Osteoblast (primary cell): ENCODE results near the gene CGREF1. TPM values are rescaled to one million over a fixed set of nuclear protein-coding genes. Genes with fewer than 3 reads are reported as not detected.

Source experiments
- DNase-seq: peaks from one replicate; pipeline ENCODE4 v3.0.0; 2011; ENCODE audit warnings: low spot score, mixed read lengths; ENCODE audit not compliant: insufficient read length; ENCODE audit errors: missing footprints
- H2AFZ ChIP-seq: 2 replicates; pipeline ENCODE4 v1.6.0; 2011; ENCODE audit warnings: mild to moderate bottlenecking, low read length
- H3K27ac ChIP-seq: 2 replicates; pipeline ENCODE4 v1.5.1; 2011; ENCODE audit warnings: mild to moderate bottlenecking, low read depth, low read length, moderate library complexity
- H3K27me3 ChIP-seq: 2 replicates; pipeline ENCODE4 v1.6.0; 2012; ENCODE audit warnings: mild to moderate bottlenecking, control low read depth, inconsistent platforms, low read length, moderate library complexity; ENCODE audit not compliant: insufficient read depth
- H3K36me3 ChIP-seq: 2 replicates; pipeline ENCODE4 v1.5.1; 2011; ENCODE audit warnings: mild to moderate bottlenecking, low read length, control low read depth, moderate library complexity; ENCODE audit not compliant: insufficient read depth
- H3K4me1 ChIP-seq: 2 replicates; pipeline ENCODE4 v1.5.1; 2011; ENCODE audit warnings: mild to moderate bottlenecking, low read length, control low read depth, moderate library complexity; ENCODE audit not compliant: insufficient read depth
- H3K4me2 ChIP-seq: 2 replicates; pipeline ENCODE4 v1.6.0; 2011; ENCODE audit warnings: mild to moderate bottlenecking, low read length; ENCODE audit not compliant: insufficient read depth
- H3K4me3 ChIP-seq: fragments of 200-600 bp; sonication (generic); 3 replicates; pipeline ENCODE4 v1.5.1; 2012; ENCODE audit warnings: mild to moderate bottlenecking, low read length, inconsistent platforms; ENCODE audit not compliant: insufficient read depth
- H3K79me2 ChIP-seq: 2 replicates; pipeline ENCODE4 v1.6.0; 2012; ENCODE audit warnings: mild to moderate bottlenecking, low read length, control low read depth, inconsistent platforms; ENCODE audit not compliant: insufficient read depth
- H3K9me3 ChIP-seq: 2 replicates; pipeline ENCODE4 v1.5.1; 2011; ENCODE audit warnings: low read depth, low read length, control low read depth
- H4K20me1 ChIP-seq: 2 replicates; pipeline ENCODE4 v1.6.0; 2012; ENCODE audit warnings: mild to moderate bottlenecking, low read length, control low read depth; ENCODE audit not compliant: insufficient read depth
- total RNA-seq: library from RNA; depleted of rRNA; stranded (reverse); fragments of >200 nt; gene quantifications from 2 replicates; pipeline ENCODE4 v1.2.3, GENCODE V29; 2012
- TF ChIP-seq, protein P1 (sequence below): IDR thresholded peaks from 2 replicates; pipeline ENCODE4 v1.5.1; 2011; ENCODE audit warnings: mild to moderate bottlenecking, low read depth, low read length, moderate library complexity; ENCODE audit errors: extremely low read depth

The CGREF1 gene
- total RNA-seq, 1 donor = 14.5 TPM

DNA sequence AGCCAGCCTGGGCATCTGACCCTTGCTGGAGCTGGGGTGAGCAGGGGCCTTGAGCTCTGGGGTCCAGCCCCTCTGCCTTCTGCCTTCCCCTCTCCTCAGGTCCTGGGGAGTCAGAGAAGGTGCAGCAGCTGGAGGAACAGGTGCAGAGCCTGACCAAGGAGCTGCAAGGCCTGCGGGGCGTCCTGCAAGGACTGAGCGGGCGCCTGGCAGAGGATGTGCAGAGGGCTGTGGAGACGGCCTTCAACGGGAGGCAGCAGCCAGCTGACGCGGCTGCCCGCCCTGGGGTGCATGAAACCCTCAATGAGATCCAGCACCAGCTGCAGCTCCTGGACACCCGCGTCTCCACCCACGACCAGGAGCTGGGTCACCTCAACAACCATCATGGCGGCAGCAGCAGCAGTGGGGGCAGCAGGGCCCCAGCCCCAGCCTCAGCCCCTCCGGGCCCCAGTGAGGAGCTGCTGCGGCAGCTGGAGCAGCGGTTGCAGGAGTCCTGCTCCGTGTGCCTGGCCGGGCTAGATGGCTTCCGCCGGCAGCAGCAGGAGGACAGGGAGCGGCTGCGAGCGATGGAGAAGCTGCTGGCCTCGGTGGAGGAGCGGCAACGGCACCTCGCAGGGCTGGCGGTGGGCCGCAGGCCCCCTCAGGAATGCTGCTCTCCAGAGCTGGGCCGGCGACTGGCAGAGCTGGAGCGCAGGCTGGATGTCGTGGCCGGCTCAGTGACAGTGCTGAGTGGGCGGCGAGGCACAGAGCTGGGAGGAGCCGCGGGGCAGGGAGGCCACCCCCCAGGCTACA is 36.8 kb downstream of the CGREF1 start:
- Histone ChIP-seq H3K79me2 (peaks cover 37% of the 10 kb centered on the region), H3K9me3 (no peaks in the 10 kb centered on the region), H3K36me3 (peaks cover 27% of the 10 kb centered on the region), H2AFZ (no peak overlapping the region), H3K4me3 (no peak overlapping the region), H4K20me1 (peaks cover 33% of the 10 kb centered on the region), H3K4me2 (no peak overlapping the region), H3K27ac (no peak overlapping the region), H3K27me3 (no peaks in the 10 kb centered on the region), H3K4me1 (peaks cover 36% of the 10 kb centered on the region)
- peak; percentile 78 for DNase-seq
- TF ChIP-seq, protein P1, sequence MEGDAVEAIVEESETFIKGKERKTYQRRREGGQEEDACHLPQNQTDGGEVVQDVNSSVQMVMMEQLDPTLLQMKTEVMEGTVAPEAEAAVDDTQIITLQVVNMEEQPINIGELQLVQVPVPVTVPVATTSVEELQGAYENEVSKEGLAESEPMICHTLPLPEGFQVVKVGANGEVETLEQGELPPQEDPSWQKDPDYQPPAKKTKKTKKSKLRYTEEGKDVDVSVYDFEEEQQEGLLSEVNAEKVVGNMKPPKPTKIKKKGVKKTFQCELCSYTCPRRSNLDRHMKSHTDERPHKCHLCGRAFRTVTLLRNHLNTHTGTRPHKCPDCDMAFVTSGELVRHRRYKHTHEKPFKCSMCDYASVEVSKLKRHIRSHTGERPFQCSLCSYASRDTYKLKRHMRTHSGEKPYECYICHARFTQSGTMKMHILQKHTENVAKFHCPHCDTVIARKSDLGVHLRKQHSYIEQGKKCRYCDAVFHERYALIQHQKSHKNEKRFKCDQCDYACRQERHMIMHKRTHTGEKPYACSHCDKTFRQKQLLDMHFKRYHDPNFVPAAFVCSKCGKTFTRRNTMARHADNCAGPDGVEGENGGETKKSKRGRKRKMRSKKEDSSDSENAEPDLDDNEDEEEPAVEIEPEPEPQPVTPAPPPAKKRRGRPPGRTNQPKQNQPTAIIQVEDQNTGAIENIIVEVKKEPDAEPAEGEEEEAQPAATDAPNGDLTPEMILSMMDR = no peak

DNA sequence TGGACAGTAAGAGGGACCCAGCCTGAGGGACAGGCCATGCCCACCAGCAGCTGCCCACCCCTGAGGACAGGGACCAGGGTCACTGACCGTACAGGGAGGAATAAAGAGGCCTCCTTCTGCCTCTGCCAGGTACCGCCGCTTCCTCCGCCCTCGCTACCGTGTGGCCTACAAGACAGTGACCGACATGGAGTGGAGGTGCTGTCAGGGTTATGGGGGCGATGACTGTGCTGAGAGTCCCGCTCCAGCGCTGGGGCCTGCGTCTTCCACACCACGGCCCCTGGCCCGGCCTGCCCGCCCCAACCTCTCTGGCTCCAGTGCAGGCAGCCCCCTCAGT is 38.4 kb downstream of the CGREF1 start:
- Histone ChIP-seq H4K20me1 (peaks cover 33% of the 10 kb centered on the region), H2AFZ (no peak overlapping the region), H3K4me2 (peak overlapping the region; percentile 95), H3K27me3 (no peaks in the 10 kb centered on the region), H3K9me3 (no peaks in the 10 kb centered on the region), H3K4me3 (peak overlapping the region; percentile 92), H3K4me1 (peaks cover 34% of the 10 kb centered on the region), H3K36me3 (peaks cover 27% of the 10 kb centered on the region), H3K27ac (peak overlapping the region; percentile 77), H3K79me2 (peaks cover 37% of the 10 kb centered on the region)
- DNase-seq = no peak
- TF ChIP-seq, protein P1 = no peak

DNA sequence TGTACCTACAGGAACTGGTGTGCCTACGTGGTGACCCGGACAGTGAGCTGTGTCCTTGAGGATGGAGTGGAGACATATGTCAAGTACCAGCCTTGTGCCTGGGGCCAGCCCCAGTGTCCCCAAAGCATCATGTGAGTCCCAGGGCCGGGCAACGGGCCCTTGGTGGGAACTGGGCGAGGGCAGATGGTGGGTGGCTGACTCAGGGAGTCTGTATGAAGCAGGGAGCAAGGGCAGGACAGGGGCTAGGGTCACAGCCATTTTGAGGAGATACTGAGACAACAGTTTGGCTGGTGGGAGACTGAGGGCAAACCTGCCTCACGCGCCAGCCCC is 38.8 kb downstream of the CGREF1 start:
- Histone ChIP-seq H3K36me3 (peaks cover 27% of the 10 kb centered on the region), H3K4me3 (peak overlapping the region; percentile 92), H3K4me2 (peak overlapping the region; percentile 95), H3K27me3 (no peaks in the 10 kb centered on the region), H3K27ac (peak overlapping the region; percentile 77), H3K79me2 (peaks cover 37% of the 10 kb centered on the region), H3K9me3 (no peaks in the 10 kb centered on the region), H4K20me1 (peaks cover 33% of the 10 kb centered on the region), H2AFZ (peak overlapping the region; percentile 61), H3K4me1 (peaks cover 35% of the 10 kb centered on the region)
- TF ChIP-seq, protein P1 = no peak
- DNase-seq = peak; percentile 90

DNA sequence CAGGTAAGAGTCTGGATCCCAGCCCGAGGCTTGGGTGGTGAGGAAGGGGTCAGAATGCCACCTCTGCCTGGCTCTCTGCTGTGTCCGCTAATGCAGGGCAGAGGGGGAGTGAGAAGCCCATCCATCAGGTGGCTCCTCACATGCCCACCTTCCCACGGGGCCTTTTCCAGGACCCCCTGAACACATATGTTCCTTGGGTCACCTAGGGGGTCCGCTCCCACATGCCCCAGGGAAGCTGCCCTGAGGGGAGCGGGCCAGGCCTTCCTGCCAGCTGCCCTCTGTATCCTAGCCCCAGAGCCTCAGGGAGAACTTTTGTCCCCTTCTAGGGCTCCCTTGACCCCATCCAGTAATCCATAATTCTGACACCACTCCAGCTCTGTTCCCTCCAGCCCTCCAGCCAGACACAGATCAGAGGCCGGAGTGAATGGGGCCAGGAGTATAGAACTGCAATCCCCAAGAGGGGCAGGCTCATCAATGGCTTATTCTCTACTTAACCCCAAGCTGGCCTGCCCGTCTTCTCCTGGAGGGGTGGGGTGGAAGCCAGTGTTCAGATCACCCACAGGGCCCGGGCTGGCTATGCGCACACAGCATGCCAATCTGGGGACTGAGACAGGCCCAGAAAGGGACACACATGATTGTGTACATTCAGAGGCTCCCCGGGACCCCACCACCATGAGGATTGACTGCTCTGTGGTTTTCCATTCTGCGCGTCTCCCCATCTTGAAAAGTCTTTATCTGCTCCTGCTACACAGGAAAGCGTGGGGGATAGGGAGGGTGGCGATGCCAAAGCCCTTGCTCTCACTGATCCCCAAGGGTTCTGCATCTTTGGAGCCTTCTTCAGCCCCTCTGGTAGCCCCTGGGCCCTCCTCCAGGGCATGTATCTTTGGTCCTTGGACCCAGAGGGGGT is 39.4 kb downstream of the CGREF1 start:
- DNase-seq = peak; percentile 91
- Histone ChIP-seq H3K79me2 (peaks cover 37% of the 10 kb centered on the region), H3K4me1 (peaks cover 41% of the 10 kb centered on the region), H3K27me3 (no peaks in the 10 kb centered on the region), H2AFZ (peak overlapping the region; percentile 61), H3K9me3 (no peaks in the 10 kb centered on the region), H3K36me3 (peaks cover 25% of the 10 kb centered on the region), H4K20me1 (peaks cover 33% of the 10 kb centered on the region), H3K4me3 (peak overlapping the region; percentile 92), H3K4me2 (peak overlapping the region; percentile 95), H3K27ac (peak overlapping the region; percentile 77)
- TF ChIP-seq, protein P1 = no peak
